ENCODE data around the gene TPD52L2.

TPD52L2 gene

GRCh38 chr20:63932606-63933160 is 67.6 kb downstream of the TPD52L2 start:
- Histone ChIP-seq H3K18ac (ENCODE audit: low read length) (no peak overlapping the region), H4K91ac (ENCODE audit: low read depth, low read length, poor library complexity) (no peak overlapping the region), H3K23ac (ENCODE audit: low read depth, low read length, poor library complexity) (peak overlapping the region; percentile 62), H2BK15ac (ENCODE audit: low read length) (no peak overlapping the region), H2AK5ac (ENCODE audit: low read depth, low read length) (no peak overlapping the region), H2BK5ac (ENCODE audit: low read length) (no peak overlapping the region), H3K27me3 (ENCODE audit: control insufficient read depth in 3 of 3, insufficient read depth in 3 of 3, low read depth in 1 of 3, low read length in 3 of 3) (no peaks in the 10 kb centered on the region), H3K4me2 (ENCODE audit: insufficient read depth, low read length, poor library complexity, severe bottlenecking) (no peak overlapping the region), H3K9me3 (replicated peaks in 1 of 2; ENCODE audit: control insufficient read depth in 2 of 2, insufficient read depth in 1 of 2, low read depth in 1 of 2, low read length in 2 of 2) (no peaks in the 10 kb centered on the region), H4K8ac (ENCODE audit: low read depth, low read length) (no peak overlapping the region), H3K36me3 (replicated peaks in 1 of 2; ENCODE audit: control insufficient read depth in 2 of 2, insufficient read depth in 2 of 2, low read length in 2 of 2) (peaks cover 50 to 93% of the 10 kb centered on the region in 2 donors), H2AFZ (ENCODE audit: low read length) (no peak overlapping the region), H3K4ac (ENCODE audit: low read length) (no peak overlapping the region), H3K79me1 (ENCODE audit: low read depth, low read length) (no peaks in the 10 kb centered on the region), H3K14ac (ENCODE audit: low read length) (no peak overlapping the region), H3K9ac (ENCODE audit: low read depth, low read length, poor library complexity) (no peak overlapping the region), H2BK120ac (ENCODE audit: low read depth, low read length) (no peak overlapping the region), H3K4me1 (ENCODE audit: control insufficient read depth in 2 of 2, insufficient read depth in 1 of 2, low read depth in 1 of 2, low read length in 2 of 2) (no peaks in the 10 kb centered on the region), H3K27ac (replicated peaks; ENCODE audit: low read length) (no peak overlapping the region), H3K4me3 (ENCODE audit: low read length in 2 of 2) (peak overlapping the region in 1 of 2 donors; percentile 19), H2BK12ac (ENCODE audit: low read length) (no peak overlapping the region)
- WGBS, 2 donors (ENCODE audit: extremely low coverage in 2 of 2, insufficient read length in 2 of 2, insufficient replicate concordance in 1 of 2): no CpG with 5 or more reads among the region's 17 CpGs
- no peak for DNase-seq (ENCODE audit: low spot score)

DNA sequence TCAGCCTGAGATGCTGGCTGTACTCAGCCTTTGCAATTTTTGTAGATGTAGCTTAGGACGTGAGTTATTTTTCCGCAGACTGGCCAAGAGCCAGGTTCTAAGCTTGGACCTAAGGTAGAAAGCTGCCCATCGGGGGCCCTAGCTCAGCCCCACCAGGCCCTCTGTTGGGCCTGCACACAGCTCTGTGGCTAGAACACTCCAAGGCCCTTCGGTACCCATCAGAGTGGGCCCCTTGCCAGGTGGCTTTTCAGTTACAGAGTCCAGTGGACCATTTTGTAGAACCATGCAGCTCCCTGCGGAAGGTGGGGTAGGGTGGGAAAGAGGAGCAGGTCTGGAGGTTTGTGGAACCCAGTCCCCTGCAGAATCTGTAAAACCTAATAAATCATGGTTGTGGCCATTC is 68.6 kb downstream of the TPD52L2 start:
- DNase-seq (ENCODE audit: low spot score): no peak
- Histone ChIP-seq H4K91ac (ENCODE audit: low read depth, low read length, poor library complexity) (no peak overlapping the region), H2AK5ac (ENCODE audit: low read depth, low read length) (no peak overlapping the region), H2AFZ (ENCODE audit: low read length) (no peak overlapping the region), H4K8ac (ENCODE audit: low read depth, low read length) (no peak overlapping the region), H2BK5ac (ENCODE audit: low read length) (no peak overlapping the region), H2BK120ac (ENCODE audit: low read depth, low read length) (no peak overlapping the region), H3K9ac (ENCODE audit: low read depth, low read length, poor library complexity) (no peak overlapping the region), H3K27ac (replicated peaks; ENCODE audit: low read length) (no peak overlapping the region), H3K4me1 (ENCODE audit: control insufficient read depth in 2 of 2, insufficient read depth in 1 of 2, low read depth in 1 of 2, low read length in 2 of 2) (no peaks in the 10 kb centered on the region), H3K79me1 (ENCODE audit: low read depth, low read length) (no peaks in the 10 kb centered on the region), H3K36me3 (replicated peaks in 1 of 2; ENCODE audit: control insufficient read depth in 2 of 2, insufficient read depth in 2 of 2, low read length in 2 of 2) (peaks cover 43 to 94% of the 10 kb centered on the region in 2 donors), H2BK12ac (ENCODE audit: low read length) (no peak overlapping the region), H3K9me3 (replicated peaks in 1 of 2; ENCODE audit: control insufficient read depth in 2 of 2, insufficient read depth in 1 of 2, low read depth in 1 of 2, low read length in 2 of 2) (peaks cover 0 to 2% of the 10 kb centered on the region in 2 donors), H3K4me3 (ENCODE audit: low read length in 2 of 2) (no peak overlapping the region), H3K18ac (ENCODE audit: low read length) (no peak overlapping the region), H3K23ac (ENCODE audit: low read depth, low read length, poor library complexity) (no peak overlapping the region), H3K4me2 (ENCODE audit: insufficient read depth, low read length, poor library complexity, severe bottlenecking) (no peak overlapping the region), H3K14ac (ENCODE audit: low read length) (no peak overlapping the region), H2BK15ac (ENCODE audit: low read length) (no peak overlapping the region), H3K4ac (ENCODE audit: low read length) (no peak overlapping the region), H3K27me3 (ENCODE audit: control insufficient read depth in 3 of 3, insufficient read depth in 3 of 3, low read depth in 1 of 3, low read length in 3 of 3) (no peaks in the 10 kb centered on the region)
- no CpG with 5 or more reads among the region's 5 CpGs for WGBS, 2 donors (ENCODE audit: extremely low coverage in 2 of 2, insufficient read length in 2 of 2, insufficient replicate concordance in 1 of 2)

DNA sequence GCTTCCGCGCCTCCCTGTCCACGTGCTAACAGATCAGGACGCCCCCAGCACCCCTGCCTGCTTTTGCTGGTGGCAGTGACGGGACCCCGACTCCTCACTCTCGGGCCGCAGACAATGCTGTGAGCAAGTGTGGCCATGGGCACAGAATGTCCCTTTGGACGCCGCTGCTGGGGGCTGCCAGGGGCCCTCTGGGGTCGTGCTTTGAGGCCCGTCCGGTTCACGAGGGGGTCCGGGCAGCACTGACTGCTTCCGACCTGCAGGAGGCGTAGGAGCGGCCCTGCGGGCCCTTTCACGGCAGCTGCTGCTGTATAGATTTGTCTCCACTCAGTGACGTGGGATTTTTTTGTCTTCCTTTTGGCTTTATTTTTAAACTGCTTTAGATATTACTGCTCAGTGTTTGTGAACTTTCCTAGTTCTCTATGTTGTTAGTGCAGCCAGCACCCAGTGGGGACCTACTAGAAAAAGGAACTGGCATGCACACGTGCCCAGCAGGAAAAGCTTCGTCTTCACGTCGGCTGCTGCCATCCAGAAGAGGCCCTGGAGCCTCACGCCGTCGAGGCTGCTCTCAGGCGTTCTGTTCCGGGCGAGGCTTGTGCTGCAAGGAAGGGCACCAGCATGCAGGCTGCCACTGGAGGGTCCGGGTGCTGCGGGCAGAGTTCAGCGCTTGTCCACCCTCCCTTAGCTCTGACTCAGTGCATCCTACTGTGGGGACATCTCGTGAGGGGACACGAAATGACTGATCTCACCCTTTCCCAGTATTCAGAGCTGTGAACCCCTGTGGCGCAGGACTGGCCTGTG is 69.4 kb downstream of the TPD52L2 start:
- Histone ChIP-seq H2BK12ac (ENCODE audit: low read length) (no peak overlapping the region), H4K8ac (ENCODE audit: low read depth, low read length) (no peak overlapping the region), H3K18ac (ENCODE audit: low read length) (no peak overlapping the region), H3K4me1 (ENCODE audit: control insufficient read depth in 2 of 2, insufficient read depth in 1 of 2, low read depth in 1 of 2, low read length in 2 of 2) (no peaks in the 10 kb centered on the region), H2AK5ac (ENCODE audit: low read depth, low read length) (no peak overlapping the region), H3K9ac (ENCODE audit: low read depth, low read length, poor library complexity) (no peak overlapping the region), H3K79me1 (ENCODE audit: low read depth, low read length) (no peaks in the 10 kb centered on the region), H3K27ac (replicated peaks; ENCODE audit: low read length) (no peak overlapping the region), H3K14ac (ENCODE audit: low read length) (peak overlapping the region; percentile 25), H3K23ac (ENCODE audit: low read depth, low read length, poor library complexity) (peak overlapping the region; percentile 16), H3K36me3 (replicated peaks in 1 of 2; ENCODE audit: control insufficient read depth in 2 of 2, insufficient read depth in 2 of 2, low read length in 2 of 2) (peaks cover 40 to 95% of the 10 kb centered on the region in 2 donors), H3K4me3 (ENCODE audit: low read length in 2 of 2) (no peak overlapping the region), H3K27me3 (ENCODE audit: control insufficient read depth in 3 of 3, insufficient read depth in 3 of 3, low read depth in 1 of 3, low read length in 3 of 3) (no peaks in the 10 kb centered on the region), H2BK120ac (ENCODE audit: low read depth, low read length) (no peak overlapping the region), H2BK5ac (ENCODE audit: low read length) (no peak overlapping the region), H4K91ac (ENCODE audit: low read depth, low read length, poor library complexity) (no peak overlapping the region), H3K4ac (ENCODE audit: low read length) (no peak overlapping the region), H3K9me3 (replicated peaks in 1 of 2; ENCODE audit: control insufficient read depth in 2 of 2, insufficient read depth in 1 of 2, low read depth in 1 of 2, low read length in 2 of 2) (peaks cover 0 to 2% of the 10 kb centered on the region in 2 donors), H2BK15ac (ENCODE audit: low read length) (no peak overlapping the region), H2AFZ (ENCODE audit: low read length) (no peak overlapping the region), H3K4me2 (ENCODE audit: insufficient read depth, low read length, poor library complexity, severe bottlenecking) (no peak overlapping the region)
- no peak for DNase-seq (ENCODE audit: low spot score)
- WGBS, 2 donors (ENCODE audit: extremely low coverage in 2 of 2, insufficient read length in 2 of 2, insufficient replicate concordance in 1 of 2): no CpG with 5 or more reads among the region's 37 CpGs

DNA sequence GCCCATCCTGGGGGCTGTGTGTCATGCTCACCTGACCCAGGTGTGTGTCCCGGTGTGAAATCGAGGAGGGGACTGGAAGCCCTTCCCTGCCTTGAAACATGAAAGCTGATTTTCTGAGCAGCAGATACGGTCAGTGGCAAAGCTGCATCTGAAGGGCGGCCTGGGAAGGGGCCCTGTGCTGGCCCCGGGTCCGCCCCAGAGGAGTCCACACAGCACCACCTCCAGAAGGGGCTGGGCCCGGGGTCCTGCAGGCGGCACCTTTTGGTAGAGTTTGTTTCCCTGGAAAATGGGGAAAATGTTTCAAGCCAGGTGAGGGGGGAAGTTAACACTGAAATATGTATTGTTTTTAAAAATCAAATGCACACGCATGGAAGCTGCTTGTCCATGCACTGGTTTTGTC is 70.4 kb downstream of the TPD52L2 start:
- H4K8ac ChIP-seq (ENCODE audit: low read depth, low read length): no peak overlapping the region
- H3K27me3 ChIP-seq (ENCODE audit: control insufficient read depth in 3 of 3, insufficient read depth in 3 of 3, low read depth in 1 of 3, low read length in 3 of 3): no peaks in the 10 kb centered on the region
- no peak overlapping the region for H2BK120ac ChIP-seq (ENCODE audit: low read depth, low read length)
- H3K4me2 ChIP-seq (ENCODE audit: insufficient read depth, low read length, poor library complexity, severe bottlenecking): no peak overlapping the region
- H4K91ac ChIP-seq (ENCODE audit: low read depth, low read length, poor library complexity): no peak overlapping the region
- H2AFZ ChIP-seq (ENCODE audit: low read length): no peak overlapping the region
- no peak overlapping the region for H2BK12ac ChIP-seq (ENCODE audit: low read length)
- peaks cover 5% of the 10 kb centered on the region for H3K79me1 ChIP-seq (ENCODE audit: low read depth, low read length)
- no peak overlapping the region for H3K4ac ChIP-seq (ENCODE audit: low read length)
- no peak overlapping the region for H3K4me3 ChIP-seq (ENCODE audit: low read length in 2 of 2)
- no peak overlapping the region for H3K27ac ChIP-seq (replicated peaks; ENCODE audit: low read length)
- no peak overlapping the region for H2AK5ac ChIP-seq (ENCODE audit: low read depth, low read length)
- DNase-seq (ENCODE audit: low spot score): no peak
- no peak overlapping the region for H3K18ac ChIP-seq (ENCODE audit: low read length)
- H3K4me1 ChIP-seq (ENCODE audit: control insufficient read depth in 2 of 2, insufficient read depth in 1 of 2, low read depth in 1 of 2, low read length in 2 of 2): no peaks in the 10 kb centered on the region
- no peak overlapping the region for H3K9ac ChIP-seq (ENCODE audit: low read depth, low read length, poor library complexity)
- WGBS, 2 donors (ENCODE audit: extremely low coverage in 2 of 2, insufficient read length in 2 of 2, insufficient replicate concordance in 1 of 2): no CpG with 5 or more reads among the region's 9 CpGs
- no peak overlapping the region for H3K14ac ChIP-seq (ENCODE audit: low read length)
- H3K9me3 ChIP-seq (replicated peaks in 1 of 2; ENCODE audit: control insufficient read depth in 2 of 2, insufficient read depth in 1 of 2, low read depth in 1 of 2, low read length in 2 of 2): peaks cover 0 to 2% of the 10 kb centered on the region in 2 donors
- no peak overlapping the region for H3K23ac ChIP-seq (ENCODE audit: low read depth, low read length, poor library complexity)
- peaks cover 40 to 96% of the 10 kb centered on the region in 2 donors for H3K36me3 ChIP-seq (replicated peaks in 1 of 2; ENCODE audit: control insufficient read depth in 2 of 2, insufficient read depth in 2 of 2, low read length in 2 of 2)
- H2BK15ac ChIP-seq (ENCODE audit: low read length): no peak overlapping the region
- no peak overlapping the region for H2BK5ac ChIP-seq (ENCODE audit: low read length)
